ENCODE data around the gene HEPH.

- TF ChIP-seq CTCF (conservative IDR thresholded peaks at IDR 0.05 in 1 of 2, IDR thresholded peaks at IDR 0.05 in 1 of 2; ENCODE audit: low read depth in 1 of 2, low read length in 2 of 2), result no peak
- TF ChIP-seq EZH2 (IDR thresholded peaks at IDR 0.05; ENCODE audit: low read length, missing control alignments), result no peak
These were observed 91.4 kb downstream of the HEPH start for GRCh38 chrX:66255359-66255967.

Measured in fibroblast of lung (primary cell).